ENCODE data around the gene PKHD1.

DNA sequence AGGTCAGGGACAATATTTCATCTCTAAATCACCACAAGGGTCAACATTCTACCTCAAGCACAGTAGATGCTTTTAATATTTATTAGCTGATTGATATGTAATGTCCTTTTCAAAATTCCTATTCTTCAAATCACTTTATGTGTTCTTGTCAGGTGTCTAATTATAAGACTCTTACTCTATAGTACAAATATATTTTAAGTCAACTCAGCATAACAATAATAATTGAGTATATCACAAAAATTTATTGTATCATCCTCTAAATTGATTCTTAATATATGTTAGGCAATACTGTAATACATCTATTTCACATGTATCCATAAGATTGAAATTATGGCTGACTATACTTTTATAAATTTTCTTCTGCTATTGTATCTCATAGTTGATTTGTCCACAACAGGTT is 423.9 kb downstream of the PKHD1 start:
- TF ChIP-seq POLR2AphosphoS5 (IDR thresholded peaks at IDR 0.05; ENCODE audit: low read depth) (no peak), CTCF (IDR thresholded peaks at IDR 0.05; ENCODE audit: insufficient read depth, low read length) (no peak), REST (IDR thresholded peaks at IDR 0.05; ENCODE audit: insufficient replicate concordance, low read depth) (no peak), GABPA (IDR thresholded peaks at IDR 0.05; ENCODE audit: low read depth) (no peak)

Measured in HL-60 (cell line).